AG08395 (cell line): Measurements from ENCODE around the gene STAMBP.

ENCODE experiments used
- DNase-seq: peaks from one replicate; pipeline ENCODE4 v3.0.0; 2012; ENCODE audit warnings: mixed read lengths, low spot score

Gene STAMBP

DNA sequence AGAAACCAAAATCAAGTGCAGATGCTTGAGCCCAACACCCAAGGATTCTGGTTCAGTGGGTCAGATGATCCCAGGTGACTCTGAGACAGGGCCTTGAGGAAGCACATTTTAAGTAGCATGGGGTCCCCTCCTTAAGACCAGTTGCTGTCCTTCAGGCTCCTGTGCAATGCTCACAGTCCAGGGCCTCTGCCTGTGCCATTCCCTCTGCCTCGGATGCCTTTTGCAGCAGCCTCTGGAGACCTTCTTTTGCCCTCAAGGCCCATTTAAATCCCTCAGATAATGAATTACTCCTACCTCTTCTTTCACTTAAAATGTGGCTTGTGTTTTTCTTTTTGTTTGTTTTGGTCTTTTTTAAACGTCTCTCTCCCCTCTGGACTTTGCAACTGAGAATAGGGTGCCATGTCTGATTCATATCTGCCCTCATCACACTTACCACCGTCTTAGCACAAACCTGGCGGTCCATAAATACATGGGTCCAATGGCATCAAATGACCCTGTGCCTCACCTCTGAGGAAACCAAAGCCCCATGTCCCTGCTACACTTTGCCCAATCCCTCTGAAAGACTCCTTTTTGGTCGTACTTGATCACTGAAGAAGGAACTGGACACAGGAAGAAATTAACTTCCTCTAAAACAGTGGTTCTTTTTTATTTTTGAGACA, 78.2 kb downstream of the STAMBP start:
- no peak for DNase-seq

- DNase-seq: no peak
Observed at GRCh38 chr2:73907840-73908452, 79.2 kb downstream of the STAMBP start.

DNA sequence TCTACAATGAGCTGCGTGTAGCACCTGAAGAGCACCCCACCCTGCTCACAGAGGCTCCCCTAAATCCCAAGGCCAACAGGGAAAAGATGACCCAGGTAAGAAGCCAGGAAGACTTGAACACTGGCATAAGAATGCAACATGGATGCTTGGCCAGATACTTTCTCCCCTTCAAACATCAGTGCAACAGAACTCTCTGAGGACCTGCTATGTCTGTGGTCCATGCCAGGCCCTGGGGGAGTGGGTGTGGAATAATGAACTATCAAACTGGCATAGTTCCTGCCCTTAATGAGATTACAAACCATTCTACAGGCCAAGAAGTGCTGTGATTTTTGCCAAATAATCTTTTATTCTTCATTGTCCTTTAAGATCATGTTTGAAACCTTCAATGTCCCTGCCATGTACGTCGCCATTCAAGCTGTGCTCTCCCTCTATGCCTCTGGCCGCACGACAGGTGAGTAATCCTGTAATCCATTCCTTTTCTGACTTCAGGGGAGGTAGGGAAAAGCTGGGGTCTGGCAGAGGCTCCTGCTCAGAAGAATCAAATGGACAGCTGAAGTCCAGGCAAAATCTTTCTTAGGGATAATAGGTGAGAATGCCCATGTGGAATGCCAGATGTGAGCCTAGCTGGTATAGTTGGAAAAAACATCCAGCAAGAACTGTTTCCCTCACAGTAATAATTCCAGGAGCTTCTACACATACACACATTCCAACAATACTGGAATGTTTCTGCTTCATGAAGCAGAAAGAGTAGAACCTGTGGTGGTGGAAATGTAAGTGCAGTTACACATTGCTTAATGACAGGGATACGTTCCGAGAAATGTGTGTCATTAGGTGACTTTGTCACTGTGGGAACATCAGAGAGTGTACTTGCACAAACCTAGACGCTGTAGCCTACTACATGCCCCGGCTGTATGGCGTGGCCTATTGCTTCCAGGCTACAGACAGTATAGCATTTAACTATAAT, 80.2 kb downstream of the STAMBP start:
- DNase-seq: no peak

DNA sequence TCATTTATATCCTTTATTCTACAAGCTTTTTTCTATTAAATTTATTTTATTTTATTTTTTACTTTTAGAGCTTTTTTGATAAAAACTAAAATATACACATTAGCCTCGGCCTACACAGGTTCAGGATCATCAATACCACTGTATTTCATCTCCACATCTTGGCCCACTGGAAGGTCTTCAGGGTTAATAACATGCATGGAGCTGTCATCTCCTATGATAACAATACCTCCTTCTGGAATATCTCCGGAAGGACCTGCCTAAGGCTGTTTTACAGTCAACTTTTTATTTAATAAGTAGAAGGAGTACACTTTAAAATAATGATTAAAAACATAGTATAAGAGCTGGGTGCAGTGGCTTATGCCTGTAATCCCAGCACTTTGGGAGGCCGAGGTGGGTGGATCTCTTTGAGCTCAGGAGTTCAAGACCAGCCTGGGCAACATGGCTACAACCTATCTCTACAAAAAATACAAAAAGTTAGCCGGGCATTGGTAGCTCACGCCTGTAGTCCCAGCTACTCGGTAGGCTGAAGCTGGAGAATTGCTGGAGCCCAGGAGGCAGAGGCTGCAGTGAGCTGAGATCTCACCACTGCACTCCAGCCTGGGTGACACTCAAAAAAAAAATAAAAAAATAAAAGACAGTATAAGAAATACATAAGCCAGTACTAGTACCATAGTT, 82.2 kb downstream of the STAMBP start:
- DNase-seq: no peak

GRCh38 chr2:73911548-73912208, 82.9 kb downstream of the STAMBP start:
- DNase-seq: no peak

GRCh38 chr2:73913414-73914054, 84.8 kb downstream of the STAMBP start:
- no peak for DNase-seq

- no peak for DNase-seq
Observed at GRCh38 chr2:73914667-73915066, 85.9 kb downstream of the STAMBP start.

DNA sequence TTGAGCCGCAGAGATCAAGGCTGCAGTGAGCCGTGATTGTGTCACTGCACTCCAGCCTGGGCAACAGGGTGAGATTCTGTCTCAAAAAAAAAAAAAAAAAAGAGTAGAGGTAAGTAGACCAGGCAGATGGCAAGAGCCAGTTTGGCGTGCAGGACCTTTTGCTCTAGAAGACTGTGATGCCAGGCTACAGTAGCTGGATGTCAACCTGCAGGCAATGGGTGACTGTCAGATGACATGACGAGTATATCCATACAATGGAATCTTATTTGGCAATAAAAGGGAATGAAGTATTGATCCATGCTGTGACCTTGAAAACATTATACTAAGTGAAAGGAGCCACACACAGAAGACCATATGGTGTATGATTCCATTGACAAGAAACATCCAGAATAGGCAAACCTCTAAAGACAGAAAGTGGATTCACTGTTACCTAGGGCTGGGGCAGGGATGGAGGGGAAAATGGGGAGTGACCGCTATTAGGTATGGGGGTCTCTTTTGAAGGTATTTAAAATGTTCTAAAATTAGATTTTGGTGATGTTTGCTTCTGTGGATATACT, 86.8 kb downstream of the STAMBP start:
- no peak for DNase-seq

- DNase-seq: no peak
Observed at GRCh38 chr2:73916666-73917065, 87.9 kb downstream of the STAMBP start.

DNA sequence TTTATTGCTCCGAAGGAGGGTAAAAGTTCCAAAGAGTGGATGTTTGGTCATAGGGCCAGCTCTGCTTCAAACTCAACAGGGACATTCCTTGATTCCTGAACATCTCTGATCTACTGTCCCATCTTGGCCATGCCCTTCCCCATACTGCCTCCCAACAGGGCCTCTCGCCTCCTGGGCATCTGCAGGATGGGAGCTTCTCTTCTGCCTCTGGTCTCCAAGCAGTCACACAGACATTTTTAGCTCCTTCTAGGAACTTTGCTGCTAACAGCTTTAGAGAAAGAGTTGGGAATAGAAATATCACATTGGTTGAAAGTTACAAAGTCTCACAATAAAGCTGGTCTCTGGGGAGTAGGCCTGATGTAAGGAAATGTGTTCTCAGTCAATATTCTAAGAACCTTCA, 88.5 kb downstream of the STAMBP start:
- no peak for DNase-seq

DNA sequence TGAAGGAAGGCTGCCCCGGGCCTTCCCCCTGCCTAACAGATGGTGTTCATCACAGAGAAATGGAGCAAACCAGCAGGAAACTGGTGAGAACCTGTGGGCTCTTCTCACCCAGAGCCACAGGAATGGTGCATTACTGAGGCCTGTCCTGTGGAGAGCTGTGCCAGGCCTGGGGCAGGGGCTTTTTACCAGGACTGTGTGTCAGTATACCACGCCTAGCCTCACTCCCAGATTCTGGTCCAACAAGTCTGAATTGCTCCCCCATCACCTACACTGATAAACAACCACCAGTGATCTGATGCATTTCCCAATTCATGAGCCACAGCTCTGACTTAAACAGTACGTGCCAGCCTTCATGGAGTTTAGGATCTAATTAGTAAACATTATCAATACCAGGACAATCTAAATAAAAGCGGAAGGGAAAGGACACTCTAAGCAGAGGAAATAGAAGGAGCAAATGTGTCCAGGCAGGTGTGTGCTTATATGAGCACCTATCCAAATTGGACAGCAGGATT, 89.0 kb downstream of the STAMBP start:
- no peak for DNase-seq

- DNase-seq: no peak
Observed at GRCh38 chr2:73918856-73919255, 90.1 kb downstream of the STAMBP start.

GRCh38 chr2:73919596-73920228, 91.0 kb downstream of the STAMBP start:
- no peak for DNase-seq

DNA sequence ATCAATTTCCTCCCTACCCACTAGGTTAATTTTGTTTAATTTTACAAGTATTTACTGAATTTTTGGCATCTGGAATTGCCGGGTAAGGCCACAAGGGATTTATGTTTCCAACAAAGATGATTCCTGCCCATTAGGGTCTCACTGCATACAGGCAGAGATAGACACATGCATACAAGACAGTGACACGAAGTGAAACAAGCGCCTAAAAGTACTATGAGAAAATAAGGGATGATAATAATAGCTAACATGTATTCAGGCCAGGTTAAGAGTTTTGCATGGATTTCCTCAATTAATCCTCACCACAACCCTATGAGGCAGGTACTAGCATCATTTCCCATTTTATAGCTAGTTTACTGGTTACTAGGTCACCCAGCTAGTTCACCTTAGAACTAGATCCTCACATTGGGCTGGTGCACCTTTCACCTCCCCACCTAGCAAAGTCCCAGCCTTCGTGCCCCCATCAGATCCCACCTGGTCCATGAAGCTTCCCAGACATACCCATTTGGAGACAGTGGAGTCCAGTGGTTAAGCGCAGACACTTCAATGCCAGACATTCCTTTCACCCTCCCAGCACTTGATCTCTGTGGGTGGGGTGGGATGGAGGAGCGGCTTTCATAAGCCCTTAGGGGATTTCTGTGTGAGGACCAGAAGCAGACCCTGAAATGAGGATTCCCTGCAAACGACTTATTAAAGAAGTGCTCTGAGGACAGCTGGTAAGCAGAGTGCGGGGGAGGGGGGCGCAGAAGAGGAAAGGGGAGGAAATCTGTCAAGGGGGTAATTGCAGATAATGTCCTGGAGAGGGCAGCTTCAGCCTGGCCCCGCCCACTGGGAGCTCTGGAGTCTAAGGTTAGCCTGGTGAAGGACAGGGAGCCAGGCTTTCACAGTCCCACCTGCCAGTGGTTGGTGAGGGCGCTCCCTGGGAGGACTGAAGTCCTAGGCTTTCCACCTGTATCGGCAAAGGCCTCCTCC, 92.1 kb downstream of the STAMBP start:
- no peak for DNase-seq

DNA sequence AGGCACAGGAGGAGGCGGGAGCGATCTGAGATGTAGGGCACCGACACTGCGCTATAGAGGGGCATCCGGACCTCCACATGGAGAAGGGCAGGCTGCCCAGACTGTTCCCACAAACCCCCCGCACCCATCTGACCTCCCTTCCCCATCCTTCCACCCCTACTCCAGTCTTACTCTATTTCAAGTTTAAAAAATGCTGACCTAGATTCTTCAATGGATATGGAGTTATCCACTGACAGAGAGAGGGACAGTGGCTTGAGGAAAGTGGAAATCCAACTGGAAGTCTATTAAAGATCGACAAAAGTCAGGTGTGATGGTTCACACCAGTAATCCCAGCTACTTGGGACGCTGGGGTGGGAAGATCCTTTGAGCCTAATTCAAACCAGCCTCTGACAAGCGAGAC, 92.8 kb downstream of the STAMBP start:
- DNase-seq: no peak

- DNase-seq: no peak
Observed at GRCh38 chr2:73922681-73923080, 93.9 kb downstream of the STAMBP start.
